Activated CD8-positive, alpha-beta memory T cell treated with anti-CD3 and anti-CD28 coated beads for 48 hours (primary cell): Measurements from ENCODE around the gene LYL1.

Experiments
- DNase-seq, 3 experiments: peaks; one replicate each; pipeline ENCODE4 v3.0.0-alpha.2; 2020; ENCODE audit warnings: low read depth in 2 of 3, low spot score in 2 of 3

Gene LYL1

GRCh38 chr19:13077240-13077639, 25.4 kb downstream of the LYL1 start:
- no peak for DNase-seq

- no peak for DNase-seq
Measured at GRCh38 chr19:13076787-13077186, 25.9 kb downstream of the LYL1 start.

- DNase-seq: no peak
Measured at GRCh38 chr19:13076320-13076719, 26.3 kb downstream of the LYL1 start.

- DNase-seq: no peak
Measured at GRCh38 chr19:13074378-13074777, 28.3 kb downstream of the LYL1 start.

- no peak for DNase-seq
Measured at GRCh38 chr19:13073263-13073662, 29.4 kb downstream of the LYL1 start.

- no peak for DNase-seq
Measured at GRCh38 chr19:13072188-13072908, 30.3 kb downstream of the LYL1 start.

- DNase-seq: no peak
Measured at GRCh38 chr19:13071444-13072187, 31.0 kb downstream of the LYL1 start.

- no peak for DNase-seq
Measured at GRCh38 chr19:13070425-13071140, 32.1 kb downstream of the LYL1 start.

- DNase-seq: no peak
Measured at GRCh38 chr19:13069415-13070359, 33.0 kb downstream of the LYL1 start.

- no peak for DNase-seq
Measured at GRCh38 chr19:13068085-13068846, 34.4 kb downstream of the LYL1 start.

- DNase-seq: no peak
Measured at GRCh38 chr19:13066933-13067807, 35.5 kb downstream of the LYL1 start.

- DNase-seq: no peak
Measured at GRCh38 chr19:13066226-13066625, 36.4 kb downstream of the LYL1 start.

- DNase-seq: no peak
Measured at GRCh38 chr19:13064092-13064489, 38.6 kb downstream of the LYL1 start.

- no peak for DNase-seq
Measured at GRCh38 chr19:13063461-13064091, 39.1 kb downstream of the LYL1 start.

- DNase-seq: no peak
Measured at GRCh38 chr19:13062317-13062716, 40.3 kb downstream of the LYL1 start.

- peak; percentile 52 to 59 (median 58) for DNase-seq
Measured at GRCh38 chr19:13060964-13061927, 41.4 kb downstream of the LYL1 start.

GRCh38 chr19:13060233-13060963, 42.3 kb downstream of the LYL1 start:
- DNase-seq: no peak
